HG03354 (cell line): Measurements from ENCODE around the gene NPFFR1.
"Not testable (repeated sequence)": the region's sequence is repeated elsewhere in the genome, so short reads cannot be mapped to it uniquely, and the experiment has no call there.

Source experiments
- ATAC-seq: cut with Tn5 transposase; IDR thresholded peaks from one replicate; pipeline ENCODE4 v1.9.1; 2021; ENCODE audit warnings: mild to moderate bottlenecking; ENCODE audit not compliant: unreplicated experiment, poor library complexity, severe bottlenecking

Gene NPFFR1

DNA sequence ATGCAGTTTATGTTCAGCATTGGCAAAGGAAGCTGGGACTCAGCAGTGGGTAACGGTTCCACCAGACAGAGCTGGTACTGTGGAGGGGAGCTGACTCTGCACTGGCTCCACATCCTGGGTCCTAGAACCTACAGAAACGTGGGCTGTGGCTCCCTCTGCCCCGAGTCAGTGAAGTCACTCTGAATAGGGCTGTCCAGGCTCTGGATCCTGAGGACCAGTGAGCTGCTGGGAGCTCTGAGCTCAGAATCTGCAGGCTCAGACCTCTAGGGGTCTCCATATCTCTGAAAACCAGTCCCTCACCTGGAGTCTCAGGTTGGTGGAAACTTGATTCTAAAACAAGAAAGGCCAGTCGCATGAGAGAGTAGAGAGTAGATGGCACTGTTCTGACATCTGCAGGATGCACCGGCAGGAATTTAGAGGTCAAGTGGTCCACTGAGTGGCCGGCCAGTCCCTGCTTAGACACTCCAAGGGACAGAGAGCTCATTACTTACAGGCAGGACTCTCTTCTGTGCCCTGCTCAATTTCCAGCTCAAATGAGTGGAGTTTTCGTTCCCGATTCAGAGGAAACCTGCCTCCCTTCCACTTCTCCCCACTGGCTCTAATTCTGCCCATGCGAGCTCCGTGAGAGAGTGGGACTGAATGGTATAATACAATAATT is 18.6 kb downstream of the NPFFR1 start:
- ATAC-seq = no peak

DNA sequence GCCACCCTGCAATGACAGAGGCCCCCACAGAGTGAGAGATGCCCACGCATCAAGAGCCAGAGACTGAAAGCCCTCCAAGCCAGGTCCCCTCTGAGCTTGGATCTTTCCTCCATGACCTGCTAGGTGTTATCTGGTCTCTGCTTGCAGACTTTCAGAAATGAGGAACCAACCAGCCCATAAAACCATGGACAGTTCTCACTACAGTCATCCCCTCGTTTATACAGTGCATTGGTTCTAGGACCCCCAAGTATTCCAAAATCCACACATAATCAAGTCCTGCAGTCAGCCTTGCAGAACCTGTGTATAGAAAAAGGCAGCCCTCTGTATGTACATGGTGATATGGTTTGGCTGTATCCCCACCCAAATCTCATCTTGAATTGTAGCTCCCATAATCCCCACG is 23.1 kb downstream of the NPFFR1 start:
- no peak for ATAC-seq

DNA sequence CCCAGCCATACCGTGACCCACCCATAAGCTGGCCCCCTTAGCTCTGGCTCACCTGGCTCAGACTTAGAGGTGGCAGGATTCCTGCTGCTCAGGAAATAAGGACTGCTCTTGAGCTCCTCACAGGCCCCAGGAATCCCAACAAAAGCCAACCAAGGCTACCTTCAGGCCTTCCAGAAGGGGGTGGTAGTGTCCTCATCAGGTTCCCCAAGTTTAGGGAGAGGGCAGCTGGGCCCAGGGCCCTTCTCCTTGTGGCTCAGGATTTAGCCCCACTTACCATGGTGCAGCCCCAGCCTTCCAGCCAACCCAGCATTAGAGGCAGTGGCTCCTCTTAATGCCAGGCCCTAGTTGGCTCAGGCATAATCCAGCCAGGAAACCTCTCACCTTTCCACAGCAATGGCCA is 23.5 kb downstream of the NPFFR1 start:
- no peak for ATAC-seq

DNA sequence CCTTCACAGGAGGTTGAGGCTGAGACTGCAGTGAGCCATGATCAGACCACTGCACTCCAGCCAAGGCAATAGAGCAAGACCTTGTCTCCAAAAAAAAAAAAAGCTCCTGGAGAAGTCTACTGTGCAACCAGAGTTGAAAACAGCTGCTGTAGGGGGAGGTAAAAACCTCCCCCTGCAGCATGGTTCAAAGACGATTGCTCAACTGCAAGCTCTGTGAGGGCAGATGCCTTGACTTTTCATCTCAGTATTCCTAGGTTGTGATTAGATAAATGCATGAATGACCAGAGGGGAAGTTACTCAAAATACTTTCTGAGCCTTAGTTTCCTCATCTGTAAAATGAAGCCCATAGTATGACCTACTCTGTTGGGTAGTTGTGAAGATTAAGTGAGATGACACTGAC is 25.6 kb downstream of the NPFFR1 start:
- no peak for ATAC-seq

DNA sequence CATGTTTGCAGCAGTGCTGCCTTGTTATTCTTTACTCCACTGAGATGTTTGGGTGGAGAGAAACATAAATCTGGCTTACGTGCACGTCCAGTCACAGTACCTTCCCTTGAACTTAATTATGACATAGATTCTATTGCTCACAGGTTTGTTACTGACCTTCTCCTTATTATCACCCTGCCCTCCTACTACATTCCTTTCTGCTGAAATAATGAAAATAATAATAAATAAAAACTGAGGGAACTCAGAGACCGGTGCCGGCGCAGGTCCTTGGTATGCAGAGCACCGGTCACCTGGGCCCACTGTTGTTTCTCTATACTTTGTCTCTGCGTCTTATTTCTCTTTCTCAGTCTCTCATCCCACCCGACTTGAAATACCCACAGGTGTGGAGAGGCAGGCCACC is 26.0 kb downstream of the NPFFR1 start:
- not testable (repeated sequence) for ATAC-seq

DNA sequence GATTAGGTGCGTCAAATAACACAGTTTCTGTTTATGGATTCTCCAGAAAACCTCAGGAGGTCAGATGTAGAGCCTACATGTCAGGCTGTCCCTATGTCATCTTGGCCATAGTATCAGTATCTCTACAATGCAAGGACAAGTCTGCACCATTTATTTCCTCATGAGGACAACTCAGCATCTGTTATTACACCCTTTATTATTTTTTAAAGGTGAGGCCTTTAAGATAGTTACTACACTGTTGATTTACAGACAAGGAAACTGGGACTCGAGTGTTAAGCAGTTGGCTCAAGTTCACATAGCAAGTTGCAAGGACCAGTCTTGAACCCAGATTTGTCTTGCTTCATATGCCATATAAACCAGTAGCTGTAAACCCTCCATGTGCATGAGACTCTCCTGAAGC is 27.3 kb downstream of the NPFFR1 start:
- ATAC-seq = no peak

DNA sequence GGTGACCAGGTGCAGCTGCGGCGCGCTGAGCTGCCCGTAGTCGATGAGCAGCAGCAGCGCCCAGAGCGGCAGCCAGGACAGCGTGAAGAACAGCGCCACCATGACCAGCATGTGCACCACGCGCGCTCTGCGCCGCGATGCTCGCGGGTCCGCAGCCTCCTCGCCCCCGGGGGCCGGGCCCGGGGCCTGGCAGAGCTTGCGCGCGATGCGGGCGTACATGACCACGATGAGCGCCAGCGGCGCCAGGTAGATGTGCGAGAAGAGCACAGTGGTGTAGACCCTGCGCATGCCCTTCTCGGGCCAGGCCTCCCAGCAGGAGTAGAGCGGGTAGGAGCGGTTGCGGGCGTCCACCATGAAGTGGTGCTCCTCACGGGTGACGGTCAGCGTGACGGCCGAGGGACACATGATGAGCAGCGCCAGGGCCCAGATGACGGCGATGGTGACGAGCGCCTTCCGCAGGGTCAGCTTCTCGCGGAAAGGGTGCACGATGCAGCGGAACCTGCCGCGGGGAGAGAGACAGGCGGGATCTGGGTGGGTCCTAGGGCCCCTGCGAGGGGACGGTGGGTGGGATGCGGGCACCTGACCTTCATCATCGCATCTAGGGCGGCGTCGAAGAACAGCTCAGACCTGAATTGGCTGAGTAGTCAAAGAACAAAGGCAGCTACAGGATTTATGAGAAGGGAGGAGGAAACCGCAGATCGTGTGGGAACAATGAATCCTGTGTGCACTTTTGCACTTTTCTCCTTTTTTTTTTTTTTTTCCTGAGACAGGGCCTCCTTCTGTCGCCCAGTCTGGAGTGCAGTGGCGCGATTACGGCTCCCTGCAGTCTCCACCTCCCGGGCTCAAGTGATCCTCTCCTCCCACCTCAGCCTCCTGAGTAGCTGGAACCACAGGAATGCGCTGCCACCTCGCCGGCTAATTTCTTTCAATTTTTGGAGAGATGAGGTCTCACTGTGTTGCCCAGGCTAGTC is 28.2 kb downstream of the NPFFR1 start:
- ATAC-seq = no peak

DNA sequence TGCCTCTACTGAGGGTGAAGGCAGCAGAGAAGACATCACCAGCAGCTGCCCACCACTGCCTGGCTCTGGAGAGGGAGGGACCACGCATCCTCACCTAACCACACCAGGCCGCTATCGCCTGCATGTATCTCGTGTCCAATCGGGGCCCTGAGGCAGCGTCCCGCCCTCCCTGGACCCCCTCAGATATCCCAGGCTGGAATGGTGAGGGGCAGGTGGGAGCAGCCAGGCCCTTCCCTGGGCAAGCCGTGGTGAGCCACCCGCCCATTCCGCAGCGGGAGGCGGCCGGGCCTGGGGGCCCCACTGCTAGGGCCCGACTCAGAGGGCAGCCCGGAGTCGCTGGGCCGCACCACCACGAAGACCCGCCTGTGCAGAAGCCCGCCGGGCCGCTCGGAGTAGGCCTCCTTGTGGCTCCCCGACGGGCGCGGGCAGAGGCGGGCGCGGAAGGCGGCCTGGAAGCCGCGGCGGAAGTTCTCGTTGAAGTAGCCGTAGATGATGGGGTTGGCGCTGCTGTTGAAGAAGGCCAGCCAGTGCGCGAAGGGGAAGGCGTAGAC is 29.0 kb downstream of the NPFFR1 start:
- no peak for ATAC-seq

DNA sequence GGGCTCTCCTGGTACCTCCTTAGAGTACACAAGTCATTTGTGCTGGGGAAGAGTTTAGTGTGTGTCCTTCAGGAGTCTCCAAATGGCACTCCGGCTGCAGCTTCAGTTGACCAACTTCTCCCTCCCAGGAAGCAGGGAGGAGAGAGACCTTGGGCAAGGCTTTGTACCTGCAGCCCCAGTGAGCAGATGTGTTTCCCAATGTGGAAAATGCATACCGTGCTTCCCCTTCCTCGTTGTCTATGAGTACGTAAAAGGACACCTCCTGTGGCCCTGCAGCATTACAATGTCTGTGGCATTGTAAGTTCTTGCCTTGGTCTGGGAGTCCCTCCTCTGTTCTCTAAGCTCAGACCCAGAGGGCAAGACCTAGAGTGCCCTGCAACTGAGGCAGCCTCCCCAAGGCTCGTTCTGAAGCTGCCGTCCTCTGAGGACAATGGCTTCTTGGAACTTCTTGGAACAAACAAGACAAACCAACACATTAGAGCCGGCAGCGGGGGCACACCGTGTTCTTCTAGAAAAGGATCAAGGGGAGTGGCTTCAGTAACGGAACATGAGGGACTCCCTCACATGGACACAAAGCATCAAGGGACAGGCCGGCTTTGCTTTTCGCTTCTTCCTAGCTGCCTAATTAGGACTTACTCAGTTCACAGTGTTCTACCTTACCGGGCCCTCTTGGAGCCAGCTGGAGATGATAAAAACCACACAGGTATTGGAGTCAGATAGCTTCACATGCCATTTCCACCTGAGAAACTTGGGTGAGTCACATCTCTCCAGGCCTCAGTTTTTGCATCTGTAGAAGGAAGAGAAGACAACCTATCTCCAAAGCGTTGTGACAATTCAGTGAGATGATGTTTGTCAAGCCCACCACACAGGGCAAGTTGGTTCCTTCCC is 29.7 kb downstream of the NPFFR1 start:
- no peak for ATAC-seq

DNA sequence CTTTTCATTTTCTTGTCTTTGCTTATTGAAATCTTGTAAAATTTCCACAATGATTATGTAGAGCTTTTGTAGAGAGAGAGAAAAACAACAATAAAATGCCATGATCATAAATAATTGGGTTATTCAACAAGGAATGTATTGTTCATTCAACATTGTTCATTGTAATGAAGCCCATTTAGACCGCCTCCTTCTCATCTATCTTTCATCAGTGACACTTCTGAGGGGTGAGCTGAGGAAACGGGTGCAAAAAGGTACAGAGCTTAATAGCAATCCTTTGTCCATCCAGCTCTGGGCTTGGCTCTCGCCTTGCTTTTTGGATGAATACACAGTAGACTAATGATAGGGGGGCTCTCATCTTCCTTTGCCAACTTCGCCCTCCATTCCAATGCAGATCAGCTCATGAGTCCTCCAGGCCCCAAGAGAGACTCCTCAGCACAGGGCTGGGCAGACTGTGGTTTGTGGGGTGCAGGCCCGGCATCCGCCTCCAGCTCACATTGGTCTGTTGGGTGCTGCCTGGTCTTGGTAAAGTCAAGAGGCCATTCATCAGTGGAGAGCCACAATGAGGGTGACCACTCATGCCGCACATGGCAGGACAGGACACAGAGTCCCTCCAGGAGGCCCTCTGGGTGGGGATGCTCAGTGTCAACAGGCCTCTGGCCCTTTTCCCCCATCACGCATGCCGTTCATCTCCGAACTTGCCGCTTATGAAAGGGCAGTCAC is 32.7 kb downstream of the NPFFR1 start:
- ATAC-seq = no peak

DNA sequence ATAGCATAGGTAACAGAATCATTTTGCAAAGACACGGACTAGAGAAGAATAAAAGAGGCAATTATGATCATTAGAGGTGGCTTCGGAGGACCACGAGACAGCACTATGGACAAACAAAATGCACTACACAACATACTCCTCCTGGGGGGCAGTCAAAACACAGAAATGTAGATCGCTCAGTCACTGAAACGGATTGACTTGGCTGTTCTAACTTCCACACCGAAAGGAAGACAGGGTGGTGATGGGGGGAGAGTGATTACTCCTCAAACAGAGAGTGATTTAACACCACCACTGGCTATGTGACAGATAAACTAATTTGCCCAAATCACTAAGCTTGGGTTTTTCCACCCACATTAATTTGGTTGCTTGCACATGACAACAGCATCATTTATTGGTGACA is 36.4 kb downstream of the NPFFR1 start:
- no peak for ATAC-seq

DNA sequence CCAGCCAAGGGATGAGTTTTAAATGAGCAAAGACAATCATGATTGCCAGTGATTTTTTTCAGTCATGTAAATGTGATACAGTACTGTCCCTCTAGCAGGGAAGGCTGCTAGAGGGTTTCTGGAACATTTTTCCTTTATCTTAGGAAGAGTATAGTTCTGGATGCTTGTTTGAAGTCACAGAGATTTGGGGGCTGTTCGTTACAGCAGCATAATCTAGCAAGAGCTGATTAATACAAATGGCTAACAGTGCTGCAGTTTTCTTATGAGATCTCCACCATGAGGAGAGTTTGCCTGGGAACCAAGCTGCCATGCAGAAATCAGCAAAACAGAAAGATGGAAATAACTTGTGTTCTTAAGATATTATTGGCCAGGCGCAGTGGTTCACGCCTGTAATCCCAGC is 42.7 kb downstream of the NPFFR1 start:
- ATAC-seq = no peak

DNA sequence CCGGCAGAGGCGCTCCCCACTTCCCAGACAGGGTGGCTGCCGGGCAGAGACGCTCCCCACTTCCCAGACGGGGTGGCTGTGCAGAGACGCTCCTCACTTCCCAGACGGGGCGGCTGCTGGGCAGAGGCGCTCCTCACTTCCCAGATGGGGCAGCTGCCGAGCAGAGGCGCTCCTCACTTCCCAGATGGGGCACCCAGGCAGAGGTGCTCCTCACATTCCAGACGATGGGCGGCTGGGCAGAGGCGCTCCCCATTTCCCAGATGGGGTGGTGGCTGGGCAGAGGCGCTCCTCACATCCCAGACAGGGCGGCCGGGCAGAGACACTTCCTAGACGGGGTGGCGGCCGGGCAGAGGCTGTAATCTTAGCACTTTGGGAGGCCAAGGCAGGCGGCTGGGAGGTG is 43.8 kb downstream of the NPFFR1 start:
- not testable (repeated sequence) for ATAC-seq

DNA sequence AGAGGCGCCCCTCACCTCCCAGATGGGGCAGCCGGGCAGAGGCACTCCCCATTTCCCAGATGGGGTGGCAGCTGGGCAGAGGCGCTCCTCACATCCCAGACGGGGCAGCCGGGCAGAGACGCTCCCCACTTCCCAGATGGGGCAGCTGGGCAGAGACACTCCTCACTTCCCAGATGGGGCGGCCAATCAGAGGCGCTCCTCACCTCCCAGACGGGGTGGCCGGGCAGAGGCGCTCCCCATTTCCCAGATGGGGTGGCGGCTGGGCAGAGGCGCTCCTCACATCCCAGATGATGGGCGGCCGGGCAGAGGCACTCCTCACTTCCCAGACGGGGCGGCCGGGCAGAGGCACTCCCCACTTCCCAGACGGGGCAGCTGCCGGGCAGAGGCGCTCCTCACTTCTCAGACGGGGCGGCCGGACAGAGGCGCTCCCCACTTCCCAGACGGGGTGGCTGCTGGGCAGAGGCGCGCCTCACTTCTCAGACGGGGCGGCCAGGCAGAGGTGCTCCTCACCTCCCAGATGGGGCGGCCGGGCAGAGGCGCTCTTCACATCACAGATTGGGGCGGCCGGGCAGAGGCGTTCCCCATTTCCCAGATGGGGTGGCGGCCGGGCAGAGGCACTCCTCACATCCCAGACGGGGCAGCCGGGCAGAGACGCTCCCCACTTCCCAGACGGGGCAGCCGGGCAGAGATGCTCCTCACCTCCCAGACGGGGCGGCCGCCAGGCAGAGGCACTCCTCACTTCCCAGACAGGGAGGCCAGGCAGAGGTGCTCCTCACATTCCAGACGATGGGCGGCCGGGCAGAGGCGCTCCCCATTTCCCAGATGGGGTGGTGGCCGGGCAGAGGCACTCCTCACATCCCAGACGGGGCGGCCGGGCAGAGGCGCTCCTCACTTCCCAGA is 44.5 kb downstream of the NPFFR1 start:
- not testable (repeated sequence) for ATAC-seq

DNA sequence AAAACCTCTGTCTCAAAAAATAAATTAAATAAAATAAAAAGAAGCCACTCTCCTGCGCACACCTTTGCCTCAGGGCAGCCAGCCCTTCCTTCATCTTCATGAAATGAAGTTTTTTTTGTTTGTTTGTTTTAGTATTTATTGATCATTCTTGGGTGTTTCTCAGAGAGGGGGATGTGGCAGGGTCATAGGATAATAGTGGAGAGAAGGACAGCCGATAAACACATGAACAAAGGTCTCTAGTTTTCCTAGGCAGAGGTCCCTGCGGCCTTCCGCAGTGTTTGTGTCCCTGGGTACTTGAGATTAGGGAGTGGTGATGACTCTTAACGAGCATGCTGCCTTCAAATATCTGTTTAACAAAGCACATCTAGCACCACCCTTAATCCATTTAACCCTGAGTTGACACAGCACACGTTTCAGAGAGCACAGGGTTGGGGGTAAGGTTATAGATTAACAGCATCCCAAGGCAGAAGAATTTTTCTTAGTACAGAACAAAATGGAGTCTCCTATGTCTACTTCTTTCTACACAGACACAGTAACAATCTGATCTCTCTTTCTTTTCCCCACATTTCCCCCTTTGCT is 45.8 kb downstream of the NPFFR1 start:
- not testable (repeated sequence) for ATAC-seq

DNA sequence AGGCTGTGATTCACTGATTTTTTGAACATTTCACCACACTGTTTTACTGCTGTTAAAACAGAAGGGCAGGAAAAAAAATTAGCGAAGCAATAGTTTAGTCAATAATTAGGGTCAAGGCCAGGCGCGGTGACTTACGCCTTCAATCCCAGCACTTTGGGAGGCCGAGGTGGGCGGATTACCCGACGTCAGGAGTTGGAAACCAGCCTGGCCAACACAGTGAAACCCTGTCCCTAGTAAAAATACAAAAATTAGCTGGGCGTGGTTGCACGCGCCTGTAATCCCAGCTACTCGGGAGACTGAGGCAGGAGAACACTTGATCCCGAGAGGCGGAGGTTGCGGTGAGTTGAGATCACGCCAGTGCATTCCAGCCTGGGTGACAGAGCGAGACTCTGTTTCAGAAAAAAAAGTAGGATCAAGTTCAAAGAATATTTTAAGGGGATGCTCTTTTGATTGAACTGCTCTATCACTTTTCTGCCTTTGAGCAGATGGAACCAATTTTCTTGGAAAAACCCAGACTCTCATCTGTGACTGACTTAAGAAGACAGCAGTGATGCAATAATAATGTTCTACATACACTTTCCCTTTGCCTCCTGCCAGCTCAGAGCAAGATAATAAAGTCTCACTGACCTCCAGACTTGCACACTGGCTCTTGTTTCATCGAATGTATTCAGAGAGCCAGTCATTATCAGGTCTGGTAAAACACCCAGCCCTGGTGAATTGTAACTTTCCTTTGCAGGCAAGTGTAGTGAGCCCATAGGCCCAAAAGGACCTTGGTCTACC is 48.9 kb downstream of the NPFFR1 start:
- no peak for ATAC-seq

DNA sequence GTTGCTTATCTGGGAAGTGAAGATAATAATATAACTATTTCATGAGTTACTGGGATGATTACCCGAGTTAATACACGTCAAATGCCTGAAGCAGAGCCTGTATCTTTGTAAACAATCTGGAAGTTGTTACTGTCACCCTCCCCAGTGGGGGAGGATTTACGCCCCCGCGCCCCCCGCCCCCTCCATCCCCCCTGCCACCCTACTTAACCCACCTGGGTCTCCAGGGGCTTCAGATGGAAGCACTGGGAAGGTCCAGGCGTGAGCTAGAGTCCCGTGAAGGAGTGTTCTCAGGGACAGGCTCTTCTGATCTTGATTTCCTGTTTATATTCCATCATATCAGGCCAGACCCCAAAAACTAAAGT is 49.9 kb downstream of the NPFFR1 start:
- no peak for ATAC-seq
